Caco-2 (cell line): Measurements from ENCODE around the gene HRC. TPM values are rescaled to one million over a fixed set of nuclear protein-coding genes. Genes with fewer than 3 reads are reported as not detected.

Source experiments
- BruUV-seq: library from RNA; stranded (reverse); fragments of 400-500 nt; replicated peaks from 2 replicates; lab custom pipeline; 2021; lab: Mats Ljungman, UMichigan
- CTCF ChIA-PET: fragments of 300-600 bp; sonication (Branson Sonifier 250); formaldehyde crosslinking; loops from one replicate; lab custom pipeline; 2022; ENCODE audit warnings: antibody characterized with exemption; lab: Charles Lee
- POLR2A ChIA-PET: fragments of 300-600 bp; sonication (Branson Sonifier 250); formaldehyde crosslinking; loops from one replicate; lab custom pipeline; 2022; ENCODE audit warnings: antibody characterized with exemption; lab: Charles Lee
- DNase-seq, 2 experiments: peaks; one replicate each; pipeline versions ENCODE4 v3.0.0 to v3.0.0-alpha.2; 2020 to 2022
- H3K27me3 ChIP-seq: replicated peaks from 2 replicates; pipeline ENCODE4 v1.6.0; 2011; ENCODE audit warnings: low read length; ENCODE audit not compliant: control insufficient read depth, insufficient read depth
- H3K36me3 ChIP-seq: 2 replicates; pipeline ENCODE4 v1.5.1; 2011; ENCODE audit warnings: low read length; ENCODE audit not compliant: control insufficient read depth, insufficient read depth
- H3K4me1 ChIP-seq: fragments of 250-450 bp; sonication (Bioruptor Pico); 2 replicates; pipeline ENCODE4 v1.5.1; 2020; ENCODE audit warnings: mild to moderate bottlenecking
- H3K4me3 ChIP-seq: 2 replicates; pipeline ENCODE4 v1.5.1; 2011; ENCODE audit warnings: low read depth, mild to moderate bottlenecking, control low read depth, low read length
- H3K9me3 ChIP-seq: fragments of 250-450 bp; sonication (Bioruptor Pico); 2 replicates; pipeline ENCODE4 v1.5.1; 2020; ENCODE audit warnings: mild to moderate bottlenecking, moderate library complexity
- H3K27ac Mint-ChIP-seq: one replicate; pipeline ENCODE4 v1.8.0; 2022; ENCODE audit warnings: mixed read lengths; ENCODE audit not compliant: unreplicated experiment
- H3K27me3 Mint-ChIP-seq: one replicate; pipeline ENCODE4 v1.8.0; 2022; ENCODE audit warnings: mixed read lengths; ENCODE audit not compliant: insufficient read depth, unreplicated experiment
- H3K36me3 Mint-ChIP-seq: one replicate; pipeline ENCODE4 v1.8.0; 2022; ENCODE audit warnings: mild to moderate bottlenecking, mixed read lengths; ENCODE audit not compliant: insufficient read depth, unreplicated experiment
- H3K4me1 Mint-ChIP-seq: one replicate; pipeline ENCODE4 v1.8.0; 2022; ENCODE audit warnings: low read depth, mixed read lengths; ENCODE audit not compliant: unreplicated experiment
- H3K4me3 Mint-ChIP-seq: one replicate; pipeline ENCODE4 v1.8.0; 2022; ENCODE audit warnings: mild to moderate bottlenecking, moderate library complexity, mixed read lengths; ENCODE audit not compliant: unreplicated experiment
- H3K9me3 Mint-ChIP-seq: one replicate; pipeline ENCODE4 v1.8.0; 2022; ENCODE audit warnings: mixed read lengths; ENCODE audit not compliant: unreplicated experiment
- CTCF ChIP-seq, 2 experiments: fragments of 200-600 bp in 1 of 2; IDR thresholded peaks; 1 replicate in 1 of 2; 2 replicates in 1 of 2; pipeline versions ENCODE4 v1.5.1 to v1.8.0; 2011 to 2022; ENCODE audit warnings: antibody characterized with exemption in 1 of 2, control low read depth in 1 of 2, inconsistent platforms in 1 of 2, low read depth in 1 of 2, low read length in 1 of 2, mild to moderate bottlenecking in 1 of 2, moderate library complexity in 1 of 2; ENCODE audit not compliant: insufficient read depth in 1 of 2, severe bottlenecking in 1 of 2, unreplicated experiment in 1 of 2
- intact Hi-C: fragments of 100-400 bp; cut with micrococcal nuclease; formaldehyde crosslinking; loops from one replicate; pipeline ENCODE4 v1.10.0; 2022; ENCODE audit not compliant: unreplicated experiment
- total RNA-seq: library from RNA; stranded (reverse); gene quantifications from 2 replicates; pipeline ENCODE4 v1.2.3, GENCODE V29; 2022

HRC gene
- total RNA-seq, 1 experiment from 2014 or later, result not detected

- Mint-ChIP-seq H3K36me3 (peaks cover 44% of the 10 kb centered on the region), H3K27me3 (peaks cover under 1% of the 10 kb centered on the region), H3K27ac (peak overlapping the region; percentile 90), H3K4me1 (peaks cover 25% of the 10 kb centered on the region), H3K9me3 (peaks cover 13% of the 10 kb centered on the region), H3K4me3 (peak overlapping the region; percentile 91)
- H3K4me3 ChIP-seq, result no peak overlapping the region
- DNase-seq, result no peak
- no peaks in the 10 kb centered on the region for H3K9me3 ChIP-seq
- H3K27me3 ChIP-seq, result no peaks in the 10 kb centered on the region
- no TSS peak for BruUV-seq
- CTCF ChIA-PET, result interaction anchor here (1.4 to 4.6 kb wide), 2 partner anchors 19 to 55 kb away, joined by 3 to 32 read pairs; no protein-coding TSS in a partner anchor
- POLR2A ChIA-PET, result interaction anchor here (0.6 kb wide), 1 partner anchor 18 kb away, joined by 9 read pairs; no protein-coding TSS in a partner anchor
- no peaks in the 10 kb centered on the region for H3K36me3 ChIP-seq
- no peak for TF ChIP-seq CTCF (IDR thresholded peaks at IDR 0.05; ENCODE audit: insufficient read depth in 1 of 2, low read depth in 1 of 2, low read length in 1 of 2, severe bottlenecking in 1 of 2, unreplicated experiment in 1 of 2)
- intact Hi-C loops, result no loop called here
- peaks cover 13% of the 10 kb centered on the region for H3K4me1 ChIP-seq
Observed at GRCh38 chr19:49152119-49152550, 3.1 kb downstream of the HRC start.

GRCh38 chr19:49151267-49152118 lies 3.7 kb downstream of the HRC start:
- peak overlapping the region; percentile 90 for H3K27ac Mint-ChIP-seq
- H3K4me1 ChIP-seq, result peaks cover 13% of the 10 kb centered on the region
- no peaks in the 10 kb centered on the region for H3K36me3 ChIP-seq
- POLR2A ChIA-PET, result interaction anchor here (0.6 kb wide), 1 partner anchor 26 kb away, joined by 3 read pairs; no protein-coding TSS in a partner anchor
- no peaks in the 10 kb centered on the region for H3K27me3 ChIP-seq
- H3K4me3 ChIP-seq, result peak overlapping the region; percentile 69
- TF ChIP-seq CTCF (IDR thresholded peaks at IDR 0.05; ENCODE audit: insufficient read depth in 1 of 2, low read depth in 1 of 2, low read length in 1 of 2, severe bottlenecking in 1 of 2, unreplicated experiment in 1 of 2), result peak in 1 of 2 experiments; percentile 15
- H3K4me1 Mint-ChIP-seq, result peaks cover 23% of the 10 kb centered on the region
- intact Hi-C loops, result loop anchor here (2.0 kb wide), 1 partner anchor 57 kb away; no protein-coding TSS in a partner anchor
- CTCF ChIA-PET, result interaction anchor here (0.7 to 4.6 kb wide), 6 partner anchors 19 to 489 kb away, joined by 3 to 38 read pairs (median 10); no protein-coding TSS in a partner anchor
- peaks cover 13% of the 10 kb centered on the region for H3K9me3 Mint-ChIP-seq
- H3K36me3 Mint-ChIP-seq, result peaks cover 49% of the 10 kb centered on the region
- BruUV-seq, result no TSS peak
- no peaks in the 10 kb centered on the region for H3K27me3 Mint-ChIP-seq
- peak; percentile 99 for DNase-seq
- H3K9me3 ChIP-seq, result no peaks in the 10 kb centered on the region
- H3K4me3 Mint-ChIP-seq, result peak overlapping the region; percentile 91

- no peak for TF ChIP-seq CTCF (IDR thresholded peaks at IDR 0.05; ENCODE audit: insufficient read depth in 1 of 2, low read depth in 1 of 2, low read length in 1 of 2, severe bottlenecking in 1 of 2, unreplicated experiment in 1 of 2)
- peaks cover 13% of the 10 kb centered on the region for H3K4me1 ChIP-seq
Observed at GRCh38 chr19:49150944-49151243, 4.3 kb downstream of the HRC start.

More at GRCh38 chr19:49150944-49151243, 4.3 kb downstream of the HRC start:
- Histone ChIP-seq H3K9me3 (no peaks in the 10 kb centered on the region), H3K27me3 (no peaks in the 10 kb centered on the region), H3K4me3 (peak overlapping the region; percentile 69), H3K36me3 (no peaks in the 10 kb centered on the region)
- Mint-ChIP-seq H3K4me1 (peaks cover 25% of the 10 kb centered on the region), H3K36me3 (peaks cover 55% of the 10 kb centered on the region), H3K9me3 (peaks cover 13% of the 10 kb centered on the region), H3K27me3 (no peaks in the 10 kb centered on the region), H3K4me3 (peak overlapping the region; percentile 91), H3K27ac (no peak overlapping the region)
- POLR2A ChIA-PET, result interaction anchor here (1.0 kb wide), 1 partner anchor 36 kb away, joined by 3 read pairs; no protein-coding TSS in a partner anchor
- intact Hi-C loops, result loop anchor here (2.0 kb wide), 1 partner anchor 58 kb away; no protein-coding TSS in a partner anchor
- CTCF ChIA-PET, result interaction anchor here (0.6 to 4.6 kb wide), 10 partner anchors 20 to 490 kb away, joined by 3 to 38 read pairs (median 8); partner anchors contain the start of genes LIN7B and PPFIA3
- BruUV-seq, result no TSS peak
- DNase-seq, result no peak
